Forelimb muscle (tissue), 1 donor: Measurements from ENCODE around the gene FBXO2. TPM values are rescaled to one million over a fixed set of nuclear protein-coding genes. Genes with fewer than 3 reads are reported as not detected.

Experiments
- DNase-seq: peaks from one replicate; pipeline ENCODE4 v3.0.0-alpha.2; 2013; ENCODE audit warnings: low read depth
- polyA plus RNA-seq: library from polyadenylated mRNA; unstranded; fragments of 120-200 nt; gene quantifications from one replicate; pipeline ENCODE4 v1.2.1, GENCODE V29; 2013; ENCODE audit not compliant: insufficient read length

FBXO2 gene, protein sequence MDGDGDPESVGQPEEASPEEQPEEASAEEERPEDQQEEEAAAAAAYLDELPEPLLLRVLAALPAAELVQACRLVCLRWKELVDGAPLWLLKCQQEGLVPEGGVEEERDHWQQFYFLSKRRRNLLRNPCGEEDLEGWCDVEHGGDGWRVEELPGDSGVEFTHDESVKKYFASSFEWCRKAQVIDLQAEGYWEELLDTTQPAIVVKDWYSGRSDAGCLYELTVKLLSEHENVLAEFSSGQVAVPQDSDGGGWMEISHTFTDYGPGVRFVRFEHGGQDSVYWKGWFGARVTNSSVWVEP
- 0.32 TPM for polyA plus RNA-seq

DNA sequence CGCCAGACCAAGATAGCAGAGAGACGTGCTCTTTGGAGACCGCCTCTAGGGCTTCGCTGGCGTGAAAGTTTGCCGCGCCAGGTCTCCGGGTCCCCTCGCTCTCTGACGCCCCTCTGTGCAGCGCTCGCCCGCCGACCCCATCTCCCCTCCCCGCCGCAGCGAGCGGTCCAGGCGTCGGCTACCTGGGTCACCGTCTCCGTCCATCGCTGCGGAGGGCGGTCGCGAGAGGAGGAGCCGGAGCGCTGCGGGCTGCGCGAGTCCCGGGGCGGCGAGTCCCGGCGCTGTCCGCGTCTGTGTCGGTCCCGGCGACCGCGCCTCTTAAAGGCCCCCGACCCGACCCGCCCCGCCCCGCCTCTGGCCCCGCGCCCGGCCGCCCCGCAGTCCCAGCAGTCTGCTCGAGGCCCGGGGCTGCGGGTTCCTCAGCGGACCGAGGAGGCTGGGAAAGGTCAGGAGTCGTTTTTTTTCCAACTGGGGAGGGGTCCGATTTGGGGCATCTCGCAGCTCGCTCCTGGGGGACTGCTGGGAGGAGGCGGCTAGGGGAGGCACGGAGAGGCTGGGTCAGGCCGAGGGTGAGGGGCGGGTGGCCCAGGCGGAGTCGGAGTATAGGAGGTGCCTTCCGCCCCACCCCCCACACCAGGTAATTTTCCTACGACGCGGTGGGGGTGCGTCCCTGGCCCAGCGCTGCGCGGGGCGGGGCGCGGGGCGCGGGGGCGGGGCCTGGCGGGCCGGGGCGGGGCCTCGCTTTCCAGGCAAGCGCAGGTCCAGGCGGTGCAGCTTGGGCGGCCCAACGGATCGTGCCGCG is at the start of gene FBXO2, which contains the start of gene FBXO44:
TSS of gene FBXO2 (minus strand) at position 293 of the 802 bp plus-strand sequence. CDS start at position 204, 89 bp downstream.
TSS of gene FBXO44 (plus strand) at position 741 of the 802 bp plus-strand sequence. CDS start 959 bp downstream, outside the sequence.
- no peak for DNase-seq

GRCh38 chr1:11703357-11704193 is 49.3 kb upstream of the FBXO2 start:
- no peak for DNase-seq

DNA sequence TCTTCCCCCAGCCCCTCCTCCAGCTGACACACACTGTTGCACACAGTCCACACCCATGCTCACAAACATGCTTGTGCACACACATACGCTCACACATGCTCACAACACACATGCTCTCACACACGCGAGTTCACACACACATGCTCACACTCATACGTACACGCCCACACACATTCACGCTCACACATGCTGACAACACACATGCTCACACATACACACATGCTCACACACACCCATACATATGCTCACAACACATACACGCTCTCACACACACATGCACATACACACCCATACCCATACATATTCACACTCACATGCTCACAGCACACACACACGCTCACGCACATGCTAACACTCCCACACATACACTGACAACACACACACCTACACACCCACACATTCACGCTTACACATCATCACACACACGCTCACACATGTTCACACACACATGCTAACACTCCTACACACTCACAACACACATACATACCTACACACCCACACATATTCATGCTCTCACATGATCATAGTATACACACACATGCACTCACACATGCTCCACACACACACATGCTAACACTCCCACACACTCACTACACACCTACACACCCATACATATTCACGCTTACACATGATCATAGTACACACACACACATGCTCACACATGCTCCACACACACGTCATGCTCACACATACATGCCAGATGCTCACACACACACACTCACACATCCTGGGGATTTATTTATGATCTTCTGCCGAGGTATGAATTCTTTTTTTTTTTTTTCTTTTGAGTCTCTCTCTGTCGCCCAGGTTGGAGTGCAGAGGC is 48.0 kb upstream of the FBXO2 start:
- no peak for DNase-seq

DNA sequence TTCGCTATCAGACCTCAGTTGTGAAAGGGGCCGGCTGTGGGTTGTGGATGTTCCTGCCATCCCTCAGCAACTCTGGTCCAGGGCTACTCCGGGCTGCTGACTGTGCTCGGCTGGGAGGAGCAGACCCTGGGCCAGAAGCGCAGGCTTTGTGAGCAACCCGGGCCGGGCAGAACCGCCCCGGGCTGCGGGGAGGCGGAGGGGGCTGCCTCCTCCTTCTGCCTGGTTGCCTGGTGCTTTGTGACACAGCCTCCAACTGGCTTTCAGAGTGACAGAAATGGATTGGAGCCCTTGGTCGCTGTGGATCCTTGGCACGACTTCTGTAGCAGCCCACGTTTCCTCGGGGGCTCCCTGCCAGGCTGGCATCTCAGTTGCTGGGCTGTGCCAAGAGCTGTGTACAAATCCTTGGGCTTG is 47.3 kb upstream of the FBXO2 start:
- DNase-seq, result no peak

DNA sequence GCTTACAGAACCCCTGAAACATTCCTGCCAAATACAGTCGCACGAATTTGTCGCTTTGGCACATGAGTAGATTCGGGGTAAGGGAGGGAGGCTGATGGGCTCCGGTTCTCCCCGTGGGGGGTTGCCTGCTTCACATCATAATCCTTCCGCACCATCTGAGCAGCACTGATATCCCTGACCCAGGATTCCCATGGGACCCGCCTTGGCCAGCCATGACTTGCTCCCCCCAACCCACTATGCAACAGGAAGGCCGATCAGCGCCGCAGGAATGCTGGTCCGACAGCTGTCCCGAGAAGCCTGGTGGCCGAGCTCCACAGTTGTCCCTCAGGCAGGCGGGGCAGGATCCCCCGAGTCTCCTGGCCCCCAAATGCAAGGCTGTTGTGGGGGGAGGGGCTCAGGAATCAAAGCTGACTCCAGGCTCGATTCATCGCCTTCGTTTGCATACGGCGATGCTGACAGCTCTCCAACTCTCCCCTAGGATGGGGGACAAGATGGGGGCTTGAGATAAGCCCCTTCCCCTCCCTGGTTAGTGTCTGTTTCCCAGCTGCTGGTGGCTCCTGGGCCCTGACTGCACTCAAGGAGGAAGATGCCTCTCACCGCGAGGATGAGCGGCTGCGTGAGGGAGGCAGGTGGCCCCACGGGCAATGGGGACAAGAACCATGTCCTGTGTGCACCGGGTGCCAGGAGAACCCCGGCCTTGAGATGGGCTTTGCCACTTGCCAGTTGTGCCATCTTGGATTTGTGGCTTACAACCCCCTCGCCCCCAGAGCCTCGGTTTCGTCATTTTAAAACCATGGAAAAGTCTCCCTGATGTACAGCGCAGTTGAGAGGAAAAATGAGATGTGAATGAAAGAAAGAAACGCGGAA is 46.6 kb upstream of the FBXO2 start:
- no peak for DNase-seq

DNA sequence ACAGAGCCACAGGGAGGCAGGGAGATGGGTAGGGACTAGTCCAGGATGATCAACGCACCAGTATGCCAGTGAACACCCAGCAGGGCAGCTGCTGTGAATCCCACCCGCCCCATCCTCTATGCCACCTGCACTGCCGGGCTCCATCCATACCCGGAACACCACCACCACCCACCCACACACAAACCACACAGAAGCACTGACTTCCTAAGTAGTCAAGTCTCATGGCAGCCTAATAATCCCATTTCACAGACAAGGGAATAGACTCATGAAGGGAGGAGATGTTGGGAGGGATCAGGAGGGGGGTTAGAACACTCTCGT is 43.6 kb upstream of the FBXO2 start:
- no peak for DNase-seq

DNA sequence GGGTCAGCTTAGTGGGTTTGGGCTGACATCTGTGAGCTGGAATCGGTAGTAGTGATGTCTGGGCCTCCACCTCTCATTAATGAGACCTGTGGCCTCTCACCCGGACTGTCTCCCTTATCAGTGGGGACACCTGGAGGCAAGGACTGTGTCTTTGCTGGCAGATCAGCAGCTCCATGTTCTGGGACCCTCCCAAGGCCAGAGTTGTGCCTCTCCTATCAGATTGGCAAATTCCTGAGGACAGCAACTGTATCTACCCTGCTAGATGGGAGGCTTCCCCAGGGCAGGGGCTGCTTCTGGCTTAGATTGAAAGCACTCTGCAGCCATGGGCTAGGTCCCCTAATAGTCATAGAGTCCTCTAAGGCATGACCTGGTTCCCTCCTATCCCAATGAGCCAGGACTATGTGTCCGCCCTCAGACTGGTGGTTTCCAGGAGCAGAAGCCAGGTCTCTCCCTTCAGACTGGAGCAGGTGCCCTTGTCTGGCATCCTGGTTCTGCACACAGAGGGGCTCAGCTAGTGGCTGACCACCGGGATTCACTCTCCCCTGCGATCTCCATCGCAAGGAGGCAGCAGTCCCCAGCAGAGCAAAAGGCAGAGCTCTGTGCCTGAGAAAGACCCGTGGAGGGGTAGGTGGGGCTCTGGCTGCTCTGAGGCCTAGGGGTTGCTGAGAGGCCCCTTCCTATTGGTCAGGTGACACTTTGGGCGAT is 43.1 kb upstream of the FBXO2 start:
- DNase-seq, result no peak

DNA sequence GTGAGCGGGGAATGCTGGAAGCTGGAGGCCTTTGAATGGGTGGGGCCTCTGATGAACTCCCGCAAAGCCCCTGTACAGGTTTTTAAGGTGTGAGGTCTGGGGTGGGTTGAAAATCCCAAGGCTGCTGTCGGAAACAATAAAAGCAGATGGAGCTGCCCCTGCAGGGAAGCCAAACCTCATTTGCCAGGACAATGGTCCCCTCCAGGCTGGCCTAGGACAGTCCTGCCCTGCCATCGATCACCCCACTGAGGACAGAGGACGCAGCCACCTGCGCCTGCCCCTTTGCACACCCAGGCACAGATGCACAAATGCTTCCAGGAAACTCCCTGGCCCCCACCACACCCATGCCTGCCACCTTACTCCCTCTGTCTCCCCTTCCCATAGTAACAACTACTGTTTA is 41.6 kb upstream of the FBXO2 start:
- DNase-seq, result no peak

DNA sequence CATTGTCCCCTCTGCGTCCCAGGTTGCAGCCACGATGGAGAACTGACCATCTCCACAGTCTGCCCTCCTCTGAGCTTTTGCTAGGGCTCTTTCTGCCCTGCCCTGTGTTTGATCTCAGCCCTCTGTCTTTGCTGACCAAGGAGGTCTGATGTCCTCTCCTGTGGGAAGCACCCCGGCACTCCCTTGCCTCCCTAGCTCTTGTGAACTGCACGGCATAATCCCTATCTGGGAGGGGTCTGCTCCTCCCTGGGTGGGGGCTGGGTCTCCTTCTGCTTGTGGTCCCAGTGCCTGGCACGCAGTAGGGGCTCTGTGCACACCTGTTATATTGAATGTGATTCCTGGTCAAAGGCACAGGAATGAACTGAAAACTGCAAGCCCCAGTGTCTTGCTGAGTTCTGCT is 39.7 kb upstream of the FBXO2 start:
- DNase-seq, result no peak

DNA sequence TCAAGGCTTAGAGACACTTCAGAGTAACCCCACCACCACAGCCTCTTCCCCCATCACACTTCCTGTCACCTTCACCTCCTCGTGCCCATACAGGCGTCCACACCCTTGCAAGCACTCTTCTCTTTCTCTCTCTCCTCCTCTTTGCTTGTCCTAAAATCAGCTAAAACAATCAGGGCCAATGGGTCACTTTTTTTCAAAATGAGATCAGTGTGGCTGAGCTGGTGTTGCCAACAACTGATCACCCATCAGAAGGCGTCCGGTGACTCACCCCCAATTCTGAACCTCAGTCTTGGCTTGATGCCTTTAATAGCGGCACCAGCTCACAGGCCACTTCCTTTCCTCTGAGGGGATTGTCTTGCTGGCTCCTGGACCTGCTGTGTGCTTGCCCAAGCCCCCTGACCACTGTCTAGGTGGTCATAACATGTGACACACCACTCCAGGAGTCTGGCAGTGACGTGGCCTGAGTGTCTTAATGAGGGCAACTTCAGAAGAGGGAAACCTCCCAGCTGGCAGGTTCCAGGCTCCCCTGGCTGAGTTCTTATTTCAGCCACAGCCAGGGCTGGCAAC is 38.9 kb upstream of the FBXO2 start:
- DNase-seq, result no peak

- no peak for DNase-seq
Measured at GRCh38 chr1:11691928-11692711, 37.9 kb upstream of the FBXO2 start.

DNA sequence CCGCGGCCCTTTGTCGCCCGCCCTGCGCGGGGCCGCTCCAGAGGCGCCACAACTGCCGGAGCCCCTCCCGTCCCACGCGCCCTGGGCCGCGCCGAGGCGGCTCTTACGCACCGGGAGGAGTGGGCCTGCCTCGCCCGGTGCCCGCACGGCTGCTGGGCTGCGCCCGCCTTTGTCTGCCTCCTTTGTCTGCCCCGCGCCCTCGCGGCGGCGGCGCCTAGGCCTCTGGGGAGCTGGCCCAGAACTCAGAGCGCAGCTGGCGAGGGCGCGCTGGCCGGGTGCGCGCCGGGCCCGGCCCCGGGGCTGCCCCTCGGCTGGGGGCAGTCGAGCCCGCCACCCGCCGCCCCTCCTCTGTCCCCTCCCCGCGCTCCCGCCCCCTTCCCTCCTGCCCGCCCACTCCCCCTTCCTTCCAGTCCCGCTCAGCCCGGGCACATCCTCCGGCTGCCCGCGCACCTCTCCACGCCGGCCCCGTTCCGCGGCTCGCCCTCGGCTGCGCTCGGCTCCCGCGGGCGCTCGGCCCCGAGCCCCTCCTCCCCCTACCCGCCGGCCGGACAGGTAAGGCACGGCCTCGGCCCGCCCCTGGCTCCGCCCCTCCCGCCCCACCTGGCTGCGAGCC is 37.2 kb upstream of the FBXO2 start, which contains the start of gene DRAXIN:
TSS of gene DRAXIN (plus strand) at position 409 of the 613 bp plus-strand sequence. CDS start 14,549 bp downstream, outside the sequence.
- no peak for DNase-seq

GRCh38 chr1:11690397-11691301 is 36.4 kb upstream of the FBXO2 start:
- DNase-seq, result no peak

- no peak for DNase-seq
Measured at GRCh38 chr1:11688506-11688905, 34.3 kb upstream of the FBXO2 start.

DNA sequence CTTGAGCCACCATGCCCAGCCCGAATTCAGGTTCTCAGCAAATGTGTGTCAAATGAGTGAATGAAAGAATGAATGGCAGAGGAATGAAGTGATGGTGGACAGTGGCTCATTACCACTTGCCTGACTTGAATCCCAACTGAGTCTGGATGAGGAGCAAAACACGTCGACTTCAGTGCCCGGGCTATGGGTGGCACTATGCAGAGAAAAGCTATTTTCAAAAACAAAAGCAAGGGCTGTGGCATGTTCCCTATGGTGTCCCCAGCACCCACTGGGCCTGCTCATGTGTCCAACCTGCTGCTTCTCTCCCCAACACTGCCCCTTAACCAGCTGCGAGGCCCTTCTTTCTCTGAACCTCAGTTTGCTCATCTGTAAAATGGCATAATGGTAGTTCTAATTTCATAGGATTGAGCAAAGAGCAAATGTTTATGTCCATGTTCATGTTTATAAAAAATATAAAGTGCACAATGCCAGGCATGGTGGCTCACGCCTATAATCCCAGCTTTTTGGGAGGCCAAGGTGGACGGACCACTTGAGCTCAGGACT is 31.1 kb upstream of the FBXO2 start:
- no peak for DNase-seq

- DNase-seq, result no peak
Measured at GRCh38 chr1:11684070-11684469, 29.8 kb upstream of the FBXO2 start.

DNA sequence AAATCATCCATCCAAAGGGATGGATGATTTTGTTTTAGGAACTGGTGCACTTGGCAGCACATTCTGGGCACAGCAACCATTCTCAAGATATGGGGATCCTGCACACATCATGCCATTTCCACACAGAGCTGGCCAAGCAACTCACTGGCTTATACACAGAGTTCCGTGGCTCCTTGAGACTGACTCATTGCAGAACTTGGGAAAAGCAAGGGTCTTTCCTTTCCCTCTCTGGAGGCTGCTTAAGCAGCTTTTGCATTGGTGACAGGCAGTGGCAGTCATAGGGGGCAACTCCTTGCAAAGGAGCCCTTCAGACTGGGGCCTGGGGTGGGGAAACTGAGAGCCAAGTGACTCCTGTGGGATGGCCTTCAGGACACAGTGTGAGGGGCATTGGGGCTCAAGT is 28.6 kb upstream of the FBXO2 start:
- no peak for DNase-seq
